Panc1 (cell line): ENCODE results near the gene PHYHIPL. TPM values are rescaled to one million over a fixed set of nuclear protein-coding genes. Genes with fewer than 3 reads are reported as not detected.

ENCODE experiments used
- ATAC-seq: fragments of 200-7000 bp; cut with Tn5 transposase; 2 replicates; pipeline ENCODE4 v1.9.1; 2020; ENCODE audit warnings: mild to moderate bottlenecking, moderate library complexity
- BruUV-seq: library from RNA; stranded (reverse); fragments of 400-500 nt; replicated peaks from 2 replicates; lab custom pipeline; 2021; lab: Mats Ljungman, UMichigan
- CTCF ChIA-PET: fragments of 300-600 bp; sonication (Branson Sonifier 250); formaldehyde crosslinking; loops from one replicate; lab custom pipeline; 2022; ENCODE audit warnings: antibody characterized with exemption; lab: Charles Lee
- POLR2A ChIA-PET: fragments of 300-600 bp; sonication (Branson Sonifier 250); formaldehyde crosslinking; loops from one replicate; lab custom pipeline; 2022; ENCODE audit warnings: antibody characterized with exemption; lab: Charles Lee
- DNase-seq: peaks from one replicate; pipeline ENCODE4 v3.0.0-alpha.2; 2010; ENCODE audit warnings: low read depth, low spot score
- H3K27ac ChIP-seq: 2 replicates; pipeline ENCODE4 v1.5.1; 2011; ENCODE audit warnings: mild to moderate bottlenecking, low read length, inconsistent platforms
- H3K27me3 ChIP-seq: fragments of 200-500 bp; sonication (Bioruptor generic); 2 replicates; pipeline ENCODE4 v1.6.0; 2014; ENCODE audit warnings: low read length, inconsistent platforms; ENCODE audit not compliant: control insufficient read depth, insufficient read depth
- H3K36me3 ChIP-seq: fragments of 200-500 bp; sonication (Bioruptor generic); 2 replicates; pipeline ENCODE4 v1.5.1; 2014; ENCODE audit warnings: inconsistent platforms, mild to moderate bottlenecking, low read length, moderate library complexity; ENCODE audit not compliant: control insufficient read depth, insufficient read depth
- H3K4me1 ChIP-seq: 2 replicates; pipeline ENCODE4 v1.5.1; 2011; ENCODE audit warnings: inconsistent platforms, mild to moderate bottlenecking, low read length, moderate library complexity; ENCODE audit not compliant: control insufficient read depth, insufficient read depth
- H3K4me3 ChIP-seq, 2 experiments: 2 replicates each; pipeline ENCODE4 v1.5.1; 2011 to 2012; ENCODE audit warnings: low read depth in 2 of 2, low read length in 2 of 2, mild to moderate bottlenecking in 2 of 2, inconsistent platforms in 1 of 2, moderate library complexity in 1 of 2
- H3K9me3 ChIP-seq: fragments of 200-500 bp; sonication (Bioruptor generic); 2 replicates; pipeline ENCODE4 v1.5.1; 2014; ENCODE audit warnings: low read depth, mild to moderate bottlenecking, inconsistent platforms, low read length, moderate library complexity; ENCODE audit not compliant: control insufficient read depth, insufficient read depth
- CTCF ChIP-seq: fragments of 450-650 bp; IDR thresholded peaks from 2 replicates; pipeline ENCODE4 v1.5.1; 2017; ENCODE audit warnings: mild to moderate bottlenecking
- POLR2AphosphoS5 ChIP-seq: IDR thresholded peaks from 2 replicates; pipeline ENCODE4 v1.6.1; 2012; ENCODE audit warnings: mild to moderate bottlenecking, low read depth, low read length, moderate library complexity
- SIN3A ChIP-seq: IDR thresholded peaks from 2 replicates; pipeline ENCODE4 v1.6.1; 2012; ENCODE audit warnings: low read depth, mild to moderate bottlenecking, low read length, moderate library complexity, borderline replicate concordance; ENCODE audit not compliant: insufficient read depth
- TCF7L2 ChIP-seq: IDR thresholded peaks from 2 replicates; pipeline ENCODE4 v1.6.1; 2011; ENCODE audit warnings: mild to moderate bottlenecking, low read depth, low read length, inconsistent platforms
- in situ Hi-C: cut with HindIII; loops from 2 replicates; pipeline ENCODE4 v1.10.0; 2016; ENCODE audit warnings: low sequenced_read_pairs, low pct_unique_long_range_greater_than_20kb
- intact Hi-C: fragments of 100-400 bp; cut with micrococcal nuclease; formaldehyde crosslinking; loops from one replicate; pipeline ENCODE4 v1.10.0; 2022; ENCODE audit not compliant: unreplicated experiment
- total RNA-seq: library from RNA; stranded (reverse); gene quantifications from one replicate; pipeline ENCODE4 v1.2.1, GENCODE V29; 2021; ENCODE audit not compliant: unreplicated experiment
- TF ChIP-seq, protein P1 (sequence below), 2 experiments: IDR thresholded peaks; 2 replicates each; pipeline ENCODE4 v1.6.1; 2011 to 2012; ENCODE audit warnings: low read depth in 2 of 2, control low read depth in 1 of 2, low read length in 1 of 2, mild to moderate bottlenecking in 1 of 2, moderate library complexity in 1 of 2; ENCODE audit not compliant: insufficient read depth in 1 of 2

PHYHIPL gene
- total RNA-seq, 1 experiment from 2014 or later = not detected

DNA sequence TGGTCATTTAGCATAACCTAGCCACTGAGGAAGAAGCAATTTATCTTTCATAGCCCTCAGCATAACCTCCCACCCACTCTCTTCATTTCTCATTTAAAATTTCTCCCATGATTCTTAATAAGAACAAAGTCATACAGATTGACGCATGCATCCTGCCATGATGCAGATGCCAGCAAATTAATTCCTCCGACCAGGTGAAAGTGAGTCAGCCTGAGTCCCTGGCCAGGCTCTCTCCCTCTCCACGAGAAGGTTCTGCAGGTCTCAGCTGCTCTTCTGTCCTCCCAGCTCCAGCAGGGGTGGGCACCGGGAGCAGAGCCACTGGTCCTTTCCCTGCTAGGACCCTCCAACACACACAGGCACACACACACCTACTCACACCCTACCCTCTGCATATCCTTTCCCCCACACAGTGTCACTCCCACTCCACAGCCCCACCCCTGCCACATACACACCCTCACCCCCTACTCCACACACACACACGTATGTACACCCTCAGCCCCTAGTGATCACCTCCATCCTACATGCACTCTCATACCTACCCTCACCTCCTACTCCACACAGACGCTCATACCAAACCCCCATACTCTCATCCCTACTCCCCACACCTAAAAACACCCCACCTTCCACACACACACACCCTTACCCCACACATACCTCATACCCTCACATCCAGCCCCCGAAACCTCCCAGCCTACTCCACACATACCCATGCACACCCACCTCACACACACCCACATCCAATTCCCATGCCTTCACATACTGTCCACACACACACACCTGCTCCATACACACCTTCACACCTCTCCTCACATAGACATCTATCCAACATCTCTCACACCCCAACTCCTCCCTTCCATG is 107.9 kb downstream of the PHYHIPL start:
- ATAC-seq (no peak), DNase-seq (no peak)
- Histone ChIP-seq H3K27me3 (no peaks in the 10 kb centered on the region), H3K4me3 (no peak overlapping the region), H3K4me1 (no peaks in the 10 kb centered on the region), H3K27ac (no peak overlapping the region), H3K36me3 (no peaks in the 10 kb centered on the region), H3K9me3 (no peaks in the 10 kb centered on the region)
- in situ Hi-C loops = no loop called here
- BruUV-seq = no TSS peak
- CTCF ChIA-PET = no interaction called here
- POLR2A ChIA-PET = no interaction called here
- intact Hi-C loops = no loop called here
- TF ChIP-seq TCF7L2 (no peak), CTCF (no peak), SIN3A (no peak), POLR2AphosphoS5 (no peak)
- TF ChIP-seq, protein P1, sequence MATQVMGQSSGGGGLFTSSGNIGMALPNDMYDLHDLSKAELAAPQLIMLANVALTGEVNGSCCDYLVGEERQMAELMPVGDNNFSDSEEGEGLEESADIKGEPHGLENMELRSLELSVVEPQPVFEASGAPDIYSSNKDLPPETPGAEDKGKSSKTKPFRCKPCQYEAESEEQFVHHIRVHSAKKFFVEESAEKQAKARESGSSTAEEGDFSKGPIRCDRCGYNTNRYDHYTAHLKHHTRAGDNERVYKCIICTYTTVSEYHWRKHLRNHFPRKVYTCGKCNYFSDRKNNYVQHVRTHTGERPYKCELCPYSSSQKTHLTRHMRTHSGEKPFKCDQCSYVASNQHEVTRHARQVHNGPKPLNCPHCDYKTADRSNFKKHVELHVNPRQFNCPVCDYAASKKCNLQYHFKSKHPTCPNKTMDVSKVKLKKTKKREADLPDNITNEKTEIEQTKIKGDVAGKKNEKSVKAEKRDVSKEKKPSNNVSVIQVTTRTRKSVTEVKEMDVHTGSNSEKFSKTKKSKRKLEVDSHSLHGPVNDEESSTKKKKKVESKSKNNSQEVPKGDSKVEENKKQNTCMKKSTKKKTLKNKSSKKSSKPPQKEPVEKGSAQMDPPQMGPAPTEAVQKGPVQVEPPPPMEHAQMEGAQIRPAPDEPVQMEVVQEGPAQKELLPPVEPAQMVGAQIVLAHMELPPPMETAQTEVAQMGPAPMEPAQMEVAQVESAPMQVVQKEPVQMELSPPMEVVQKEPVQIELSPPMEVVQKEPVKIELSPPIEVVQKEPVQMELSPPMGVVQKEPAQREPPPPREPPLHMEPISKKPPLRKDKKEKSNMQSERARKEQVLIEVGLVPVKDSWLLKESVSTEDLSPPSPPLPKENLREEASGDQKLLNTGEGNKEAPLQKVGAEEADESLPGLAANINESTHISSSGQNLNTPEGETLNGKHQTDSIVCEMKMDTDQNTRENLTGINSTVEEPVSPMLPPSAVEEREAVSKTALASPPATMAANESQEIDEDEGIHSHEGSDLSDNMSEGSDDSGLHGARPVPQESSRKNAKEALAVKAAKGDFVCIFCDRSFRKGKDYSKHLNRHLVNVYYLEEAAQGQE (IDR thresholded peaks at IDR 0.05; ENCODE audit: insufficient read depth in 1 of 2, low read depth in 2 of 2, low read length in 1 of 2) = no peak

DNA sequence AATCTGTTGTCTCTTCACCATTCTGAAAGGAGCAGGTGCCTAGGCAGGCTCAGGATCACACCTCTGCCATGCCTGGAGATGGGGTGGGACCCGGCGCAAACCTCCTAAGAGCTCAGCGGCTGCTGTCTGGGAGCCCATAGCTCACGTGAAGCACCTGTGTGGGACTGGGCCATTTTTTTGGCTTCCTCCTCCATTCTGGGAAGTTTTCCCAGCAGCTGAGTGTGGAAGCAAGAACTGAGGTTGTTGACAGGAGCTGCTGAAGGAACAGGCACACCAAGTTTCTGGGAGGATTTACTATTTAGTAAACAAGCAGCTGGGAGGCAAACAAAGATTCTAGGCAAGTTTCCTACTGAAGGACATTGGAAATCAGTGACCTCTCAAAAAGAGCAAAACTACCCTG is 108.6 kb downstream of the PHYHIPL start:
- intact Hi-C loops = no loop called here
- in situ Hi-C loops = no loop called here
- no peak for DNase-seq
- Histone ChIP-seq H3K4me1 (no peaks in the 10 kb centered on the region), H3K27ac (no peak overlapping the region), H3K4me3 (no peak overlapping the region), H3K27me3 (no peaks in the 10 kb centered on the region), H3K9me3 (no peaks in the 10 kb centered on the region), H3K36me3 (no peaks in the 10 kb centered on the region)
- CTCF ChIA-PET = no interaction called here
- ATAC-seq = no peak
- TF ChIP-seq TCF7L2 (no peak), POLR2AphosphoS5 (no peak), SIN3A (no peak), CTCF (no peak)
- TF ChIP-seq, protein P1 (IDR thresholded peaks at IDR 0.05; ENCODE audit: insufficient read depth in 1 of 2, low read depth in 2 of 2, low read length in 1 of 2) = no peak
- POLR2A ChIA-PET = no interaction called here
- BruUV-seq = no TSS peak
